Endothelial cell of umbilical vein (primary cell): ENCODE measurements around the gene SUN3. TPM values are rescaled to one million over a fixed set of nuclear protein-coding genes. Genes with fewer than 3 reads are reported as not detected.

Experiments
- BruUV-seq: library from RNA; stranded (reverse); fragments of 400-500 nt; replicated peaks from 2 replicates; lab custom pipeline; 2021; lab: Mats Ljungman, UMichigan
- CTCF ChIA-PET: fragments of 300-600, 350-600 bp; sonication (Branson Sonifier 250); formaldehyde crosslinking; loops from one replicate; lab custom pipeline; 2021; ENCODE audit warnings: antibody characterized with exemption, inconsistent platforms; lab: Charles Lee
- POLR2A ChIA-PET: fragments of 300-600, 350-600 bp; sonication (Branson Sonifier 250); formaldehyde crosslinking; loops from one replicate; lab custom pipeline; 2021; ENCODE audit warnings: antibody characterized with exemption, inconsistent platforms; lab: Charles Lee
- DNase-seq: peaks from one replicate; pipeline ENCODE4 v3.0.0-alpha.2; 2011; ENCODE audit warnings: low read depth, low spot score
- FAIRE-seq: peaks from 2 replicates; lab custom pipeline; 2011; peaks lifted over from hg19 to GRCh38; lab: Jason Lieb, UNC
- H2AFZ ChIP-seq: 2 replicates; pipeline ENCODE4 v1.6.0; 2012; ENCODE audit warnings: low read depth, low read length, control low read depth, inconsistent platforms
- H3K27ac ChIP-seq: 2 replicates; pipeline ENCODE4 v1.5.1; 2011; ENCODE audit warnings: low read depth, mild to moderate bottlenecking, control low read depth, low read length, moderate library complexity; ENCODE audit not compliant: insufficient read depth
- H3K27me3 ChIP-seq, 2 experiments: 2 replicates each; pipeline versions ENCODE4 v1.6.0 to v1.6.1; 2011; ENCODE audit warnings: low read length in 2 of 2, mixed read lengths in 1 of 2; ENCODE audit not compliant: control insufficient read depth in 2 of 2, insufficient read depth in 2 of 2
- H3K36me3 ChIP-seq, 2 experiments: 2 replicates in 1 of 2; 3 replicates in 1 of 2; pipeline ENCODE4 v1.5.1; 2011; ENCODE audit warnings: low read length in 2 of 2, mild to moderate bottlenecking in 1 of 2, moderate library complexity in 1 of 2; ENCODE audit not compliant: control insufficient read depth in 2 of 2, insufficient read depth in 2 of 2; ENCODE audit errors: extremely low read depth in 1 of 2
- H3K4me1 ChIP-seq: 3 replicates; pipeline ENCODE4 v1.5.1; 2011; ENCODE audit warnings: mild to moderate bottlenecking, low read length; ENCODE audit not compliant: control insufficient read depth, insufficient read depth; ENCODE audit errors: extremely low read depth
- H3K4me2 ChIP-seq: 2 replicates; pipeline ENCODE4 v1.6.1; 2011; ENCODE audit warnings: low read length, control low read depth, mixed read lengths; ENCODE audit not compliant: insufficient read depth
- H3K4me3 ChIP-seq, 3 experiments: fragments of 200-600 bp in 1 of 3; sonication (generic), shearing (Covaris generic) in 1 of 3; replicated peaks in 1 of 3; 2 replicates each; pipeline ENCODE4 v1.5.1; 2011 to 2016; ENCODE audit warnings: control low read depth in 3 of 3, low read length in 3 of 3, mild to moderate bottlenecking in 2 of 3, inconsistent platforms in 1 of 3, low read depth in 1 of 3, moderate library complexity in 1 of 3; ENCODE audit not compliant: insufficient read depth in 1 of 3
- H3K79me2 ChIP-seq: 2 replicates; pipeline ENCODE4 v1.6.0; 2012; ENCODE audit warnings: low read length, inconsistent platforms; ENCODE audit not compliant: control insufficient read depth, insufficient read depth
- H3K9ac ChIP-seq: replicated peaks from 2 replicates; pipeline ENCODE3; 2011; ENCODE audit warnings: low read length, control low read depth; ENCODE audit not compliant: insufficient read depth; ENCODE audit errors: extremely low read depth
- H3K9me1 ChIP-seq: replicated peaks from 3 replicates; pipeline ENCODE4 v1.6.0; 2011; ENCODE audit warnings: mild to moderate bottlenecking, low read length; ENCODE audit not compliant: control insufficient read depth, insufficient read depth; ENCODE audit errors: extremely low read depth
- H3K9me3 ChIP-seq: replicated peaks from 2 replicates; pipeline ENCODE4 v1.5.1; 2012; ENCODE audit warnings: low read length, inconsistent platforms; ENCODE audit not compliant: control insufficient read depth, insufficient read depth
- H4K20me1 ChIP-seq: replicated peaks from 2 replicates; pipeline ENCODE3; 2011; ENCODE audit warnings: mild to moderate bottlenecking, low read length; ENCODE audit not compliant: control insufficient read depth, insufficient read depth; ENCODE audit errors: extremely low read depth
- CTCF ChIP-seq, 2 donors: IDR thresholded peaks; 1 replicate in 1 of 2; 2 replicates in 1 of 2; pipeline ENCODE4 v1.5.1; 2011; ENCODE audit warnings: low read length in 2 of 2, mild to moderate bottlenecking in 2 of 2, moderate library complexity in 2 of 2, control low read depth in 1 of 2, inconsistent platforms in 1 of 2, low read depth in 1 of 2; ENCODE audit not compliant: insufficient read depth in 1 of 2; ENCODE audit errors: extremely low read depth in 1 of 2
- EZH2 ChIP-seq: IDR thresholded peaks from 2 replicates; pipeline ENCODE4 v1.6.1; 2012; ENCODE audit warnings: borderline replicate concordance, low read depth, mild to moderate bottlenecking, moderate library complexity, low read length, inconsistent platforms; ENCODE audit not compliant: severe bottlenecking
- FOS ChIP-seq: IDR thresholded peaks from 2 replicates; pipeline ENCODE4 v1.6.1; 2011; ENCODE audit warnings: mild to moderate bottlenecking, low read length, moderate library complexity, borderline replicate concordance; ENCODE audit not compliant: insufficient read depth
- GATA2 ChIP-seq: IDR thresholded peaks from 2 replicates; pipeline ENCODE4 v1.7.0; 2011; ENCODE audit warnings: low read depth, mild to moderate bottlenecking, moderate library complexity, mixed read lengths, low read length; ENCODE audit not compliant: insufficient read length, insufficient read depth
- JUN ChIP-seq: IDR thresholded peaks from 2 replicates; pipeline ENCODE4 v1.6.1; 2011; ENCODE audit warnings: borderline replicate concordance, low read depth; ENCODE audit not compliant: insufficient read length, insufficient read depth
- MAX ChIP-seq: IDR thresholded peaks from 2 replicates; pipeline ENCODE4 v1.6.1; 2011; ENCODE audit not compliant: insufficient read depth, insufficient read length
- MYC ChIP-seq: IDR thresholded peaks from one replicate; pipeline ENCODE4 v1.6.1; 2011; ENCODE audit warnings: mild to moderate bottlenecking, low read depth, low read length
- POLR2A ChIP-seq: IDR thresholded peaks from 2 replicates; pipeline ENCODE4 v1.6.1; 2012; ENCODE audit warnings: low read depth, mild to moderate bottlenecking, control low read depth, low read length
- POLR2AphosphoS5 ChIP-seq: IDR thresholded peaks from 2 replicates; pipeline ENCODE4 v1.6.1; 2012; ENCODE audit warnings: low read depth, mild to moderate bottlenecking, control low read depth, low read length, moderate library complexity; ENCODE audit not compliant: insufficient read depth
- dilution Hi-C: fragments of 300-500 bp; cut with MboI; formaldehyde crosslinking; loops from one replicate; pipeline ENCODE4 v1.15.0; 2019; ENCODE audit warnings: low sequenced_read_pairs; ENCODE audit not compliant: extremely low pct_ligation_motif_present
- intact Hi-C: fragments of 100-400 bp; cut with micrococcal nuclease; formaldehyde crosslinking; loops from one replicate; pipeline ENCODE4 v1.10.0; 2022
- polyA plus RNA-seq, 4 experiments: library from polyadenylated mRNA; depleted of rRNA in 3 of 4; stranded (reverse) in 3 of 4; unstranded in 1 of 4; fragments of >200 nt; gene quantifications; 2 replicates each; pipeline versions ENCODE4 v1.2.1 to v1.2.3, GENCODE V29; 2011 to 2012; ENCODE audit warnings: missing spikeins in 1 of 4
- total RNA-seq: library from RNA; stranded (reverse); gene quantifications from 2 replicates; pipeline ENCODE4 v1.2.3, GENCODE V29; 2021

SUN3 gene
- total and polyA plus RNA-seq, 2 donors (not counting 3 experiments of a cell fraction or from before 2014, with no cell fraction given), result not detected

GRCh38 chr7:47965456-47965855, 63.5 kb downstream of the SUN3 start:
- DNase-seq, result no peak
- dilution Hi-C loops, result no loop called here

More at GRCh38 chr7:47965456-47965855, 63.5 kb downstream of the SUN3 start:
- CTCF ChIA-PET, result interaction anchor here (1.7 to 9.6 kb wide), 2 partner anchors 17 to 699 kb away, joined by 7 to 371 read pairs; partner anchors contain the start of gene PKD1L1
- Histone ChIP-seq H4K20me1 (no peaks in the 10 kb centered on the region), H3K27me3 (no peaks in the 10 kb centered on the region), H2AFZ (no peak overlapping the region), H3K4me3 (no peak overlapping the region), H3K79me2 (peaks cover 1% of the 10 kb centered on the region), H3K9me3 (no peaks in the 10 kb centered on the region), H3K9ac (no peak overlapping the region), H3K36me3 (peaks cover 36 to 44% of the 10 kb centered on the region in 2 experiments), H3K9me1 (no peaks in the 10 kb centered on the region), H3K4me2 (no peak overlapping the region), H3K4me1 (peaks cover 21% of the 10 kb centered on the region), H3K27ac (no peak overlapping the region)
- intact Hi-C loops, result no loop called here
- no TSS peak for BruUV-seq
- POLR2A ChIA-PET, result no interaction called here
- no peak for FAIRE-seq
- TF ChIP-seq JUN (no peak), POLR2AphosphoS5 (no peak), CTCF (IDR thresholded peaks at IDR 0.05; ENCODE audit: extremely low read depth in 1 of 2, insufficient read depth in 1 of 2, low read depth in 1 of 2, low read length in 2 of 2) (no peak), EZH2 (no peak), POLR2A (no peak), MAX (no peak), GATA2 (no peak), MYC (no peak), FOS (no peak)
